H1 (cell line): ENCODE results near the gene GRAMD1B. TPM values are rescaled to one million over a fixed set of nuclear protein-coding genes. Genes with fewer than 3 reads are reported as not detected.

Experiments used
- CTCF ChIA-PET: fragments of 300-600 bp; sonication (Branson Sonifier 250); formaldehyde crosslinking; loops from one replicate; lab custom pipeline; 2021; ENCODE audit not compliant: partially characterized antibody; lab: Charles Lee
- POLR2A ChIA-PET: fragments of 300-600 bp; sonication (Branson Sonifier 250); formaldehyde crosslinking; loops from one replicate; lab custom pipeline; 2021; ENCODE audit warnings: inconsistent platforms; ENCODE audit not compliant: partially characterized antibody; lab: Charles Lee
- DNase-seq, 2 experiments: peaks; one replicate each; pipeline versions ENCODE4 v3.0.0 to v3.0.0-alpha.2; 2010 to 2022; ENCODE audit warnings: low spot score in 2 of 2, low read depth in 1 of 2, mixed read lengths in 1 of 2
- FAIRE-seq: peaks from 2 replicates; lab custom pipeline; 2011; peaks lifted over from hg19 to GRCh38; lab: Jason Lieb, UNC
- H2AFZ ChIP-seq: 2 replicates; pipeline ENCODE4 v1.8.1; 2012; ENCODE audit warnings: low read length, inconsistent platforms
- H2AK5ac ChIP-seq: 2 replicates; pipeline ENCODE4 v1.6.1; 2013; ENCODE audit warnings: low read depth, low read length
- H2BK120ac ChIP-seq: replicated peaks from 2 replicates; pipeline ENCODE3; 2013; ENCODE audit warnings: low read depth, low read length, inconsistent platforms
- H2BK12ac ChIP-seq: 2 replicates; pipeline ENCODE4 v1.6.1; 2013; ENCODE audit warnings: low read depth, low read length
- H2BK15ac ChIP-seq: 2 replicates; pipeline ENCODE4 v1.6.1; 2013; ENCODE audit warnings: low read length
- H2BK20ac ChIP-seq: 2 replicates; pipeline ENCODE4 v1.6.1; 2013; ENCODE audit warnings: low read length
- H2BK5ac ChIP-seq: 2 replicates; pipeline ENCODE4 v1.6.1; 2013; ENCODE audit warnings: low read depth, low read length
- H3K14ac ChIP-seq: 2 replicates; pipeline ENCODE4 v1.6.1; 2013; ENCODE audit warnings: inconsistent platforms; ENCODE audit not compliant: insufficient read length
- H3K18ac ChIP-seq: 2 replicates; pipeline ENCODE4 v1.6.1; 2013; ENCODE audit warnings: low read length; ENCODE audit errors: extremely low read depth
- H3K23ac ChIP-seq: 2 replicates; pipeline ENCODE4 v1.6.1; 2013; ENCODE audit warnings: inconsistent platforms; ENCODE audit not compliant: insufficient read length
- H3K23me2 ChIP-seq: 2 replicates; pipeline ENCODE4 v1.6.1; 2013; ENCODE audit warnings: low read depth, low read length
- H3K27ac ChIP-seq: 2 replicates; pipeline ENCODE4 v1.6.1; 2011; ENCODE audit warnings: low read depth, low read length, inconsistent platforms
- H3K27me3 ChIP-seq, 4 experiments: replicated peaks in 1 of 4; 1 replicate in 1 of 4; 2 replicates in 3 of 4; pipeline versions ENCODE4 v1.6.1 to v1.8.1; 2011 to 2013; ENCODE audit warnings: low read length in 3 of 4, mild to moderate bottlenecking in 3 of 4, inconsistent platforms in 2 of 4, mixed read lengths in 2 of 4, moderate library complexity in 1 of 4; ENCODE audit not compliant: control insufficient read depth in 3 of 4, insufficient read depth in 3 of 4; ENCODE audit errors: extremely low read depth in 1 of 4
- H3K36me3 ChIP-seq, 4 experiments: 2 replicates each; pipeline versions ENCODE4 v1.6.1 to v1.8.1; 2011 to 2013; ENCODE audit warnings: mild to moderate bottlenecking in 4 of 4, low read length in 3 of 4, moderate library complexity in 2 of 4, control low read depth in 1 of 4, inconsistent platforms in 1 of 4; ENCODE audit not compliant: insufficient read depth in 4 of 4, control insufficient read depth in 2 of 4
- H3K4ac ChIP-seq: replicated peaks from 2 replicates; pipeline ENCODE3; 2013; ENCODE audit warnings: low read length, low read depth, mixed read lengths, inconsistent platforms; ENCODE audit not compliant: insufficient read length
- H3K4me1 ChIP-seq, 4 experiments: replicated peaks in 1 of 4; 1 replicate in 1 of 4; 2 replicates in 3 of 4; pipeline versions ENCODE4 v1.6.1 to v1.8.1; 2011 to 2013; ENCODE audit warnings: low read length in 3 of 4, inconsistent platforms in 2 of 4, mixed read lengths in 1 of 4; ENCODE audit not compliant: insufficient read depth in 4 of 4, control insufficient read depth in 3 of 4
- H3K4me2 ChIP-seq, 2 experiments: 2 replicates each; pipeline versions ENCODE4 v1.6.1 to v1.8.1; 2011 to 2013; ENCODE audit warnings: low read depth in 2 of 2, low read length in 2 of 2, control low read depth in 1 of 2, inconsistent platforms in 1 of 2, mild to moderate bottlenecking in 1 of 2; ENCODE audit not compliant: insufficient read depth in 1 of 2
- H3K4me3 ChIP-seq, 4 experiments: fragments of 200-600, 300-600 bp in 1 of 4; sonication (generic), shearing (Covaris generic), sonication (Bioruptor Twin) in 1 of 4; 2 replicates each; pipeline versions ENCODE4 v1.5.1 to v1.8.1; 2011 to 2016; ENCODE audit warnings: low read length in 4 of 4, low read depth in 3 of 4, control low read depth in 2 of 4, inconsistent platforms in 2 of 4, mild to moderate bottlenecking in 2 of 4, mixed read lengths in 1 of 4, moderate library complexity in 1 of 4; ENCODE audit not compliant: insufficient read depth in 2 of 4; ENCODE audit errors: extremely low read depth in 1 of 4
- H3K56ac ChIP-seq: replicated peaks from 2 replicates; pipeline ENCODE3; 2013; ENCODE audit warnings: low read depth, mild to moderate bottlenecking, mixed read lengths, low read length, inconsistent platforms; ENCODE audit not compliant: insufficient read length
- H3K79me1 ChIP-seq: 2 replicates; pipeline ENCODE4 v1.6.1; 2013; ENCODE audit warnings: low read depth, low read length, control low read depth
- H3K79me2 ChIP-seq, 2 experiments: 2 replicates each; pipeline versions ENCODE4 v1.6.1 to v1.8.1; 2012 to 2013; ENCODE audit warnings: low read length in 2 of 2, mild to moderate bottlenecking in 2 of 2, inconsistent platforms in 1 of 2; ENCODE audit not compliant: insufficient read depth in 2 of 2, control insufficient read depth in 1 of 2
- H3K9ac ChIP-seq, 4 experiments: replicated peaks in 1 of 4; 1 replicate in 1 of 4; 2 replicates in 3 of 4; pipeline versions ENCODE4 v1.6.1 to v1.8.1; 2011 to 2013; ENCODE audit warnings: low read depth in 3 of 4, low read length in 3 of 4, control low read depth in 2 of 4, mild to moderate bottlenecking in 2 of 4, moderate library complexity in 2 of 4, inconsistent platforms in 1 of 4; ENCODE audit errors: extremely low read depth in 1 of 4
- H3K9me3 ChIP-seq, 2 experiments: 2 replicates each; pipeline versions ENCODE4 v1.6.1 to v1.8.1; 2012 to 2013; ENCODE audit warnings: mild to moderate bottlenecking in 2 of 2, moderate library complexity in 2 of 2, control low read depth in 1 of 2, inconsistent platforms in 1 of 2, low read depth in 1 of 2, low read length in 1 of 2, mixed read lengths in 1 of 2; ENCODE audit not compliant: insufficient read depth in 2 of 2
- H4K20me1 ChIP-seq, 2 experiments: replicated peaks in 1 of 2; 2 replicates each; pipeline versions ENCODE3 to v1.8.1; 2011 to 2013; ENCODE audit warnings: inconsistent platforms in 2 of 2, low read length in 2 of 2, mild to moderate bottlenecking in 1 of 2; ENCODE audit not compliant: insufficient read depth in 2 of 2, control insufficient read depth in 1 of 2
- H4K5ac ChIP-seq: 2 replicates; pipeline ENCODE4 v1.6.1; 2013; ENCODE audit warnings: low read length, low read depth, mixed read lengths, inconsistent platforms; ENCODE audit not compliant: insufficient read length
- H4K8ac ChIP-seq: 2 replicates; pipeline ENCODE4 v1.8.0; 2013; ENCODE audit warnings: mild to moderate bottlenecking, moderate library complexity, low read length, inconsistent platforms; ENCODE audit not compliant: insufficient read depth; ENCODE audit errors: extremely low read depth
- H4K91ac ChIP-seq: replicated peaks from 2 replicates; pipeline ENCODE3; 2013; ENCODE audit warnings: low read length, mixed read lengths, inconsistent platforms; ENCODE audit not compliant: insufficient read length
- BRCA1 ChIP-seq: IDR thresholded peaks from 2 replicates; pipeline ENCODE4 v1.6.1; 2012; ENCODE audit warnings: low read depth, low read length, improper control_type of control experiment
- CREB1 ChIP-seq: IDR thresholded peaks from 2 replicates; pipeline ENCODE4 v1.6.1; 2012; ENCODE audit warnings: inconsistent platforms
- EP300 ChIP-seq, 2 experiments: IDR thresholded peaks; 1 replicate in 1 of 2; 2 replicates in 1 of 2; pipeline ENCODE4 v1.6.1; 2011 to 2012; ENCODE audit warnings: low read depth in 2 of 2, low read length in 2 of 2, mild to moderate bottlenecking in 2 of 2, borderline replicate concordance in 1 of 2, inconsistent platforms in 1 of 2, moderate library complexity in 1 of 2
- HDAC2 ChIP-seq, 2 experiments: fragments of 300-600 bp in 1 of 2; sonication (generic) in 1 of 2; IDR thresholded peaks; 2 replicates each; pipeline ENCODE4 v1.6.1; 2011 to 2012; ENCODE audit warnings: low read depth in 2 of 2, low read length in 2 of 2, mild to moderate bottlenecking in 2 of 2, moderate library complexity in 2 of 2, borderline replicate concordance in 1 of 2, inconsistent platforms in 1 of 2
- HDAC6 ChIP-seq: IDR thresholded peaks from one replicate; pipeline ENCODE4 v1.7.1; 2012; ENCODE audit warnings: low read depth, mild to moderate bottlenecking, inconsistent platforms, low read length, moderate library complexity
- JUND ChIP-seq: IDR thresholded peaks from 2 replicates; pipeline ENCODE4 v1.6.1; 2011; ENCODE audit warnings: mild to moderate bottlenecking, improper control_type of control experiment, low read length
- KDM5A ChIP-seq: fragments of 200-600 bp; IDR thresholded peaks from 2 replicates; pipeline ENCODE4 v1.7.1; 2012; ENCODE audit warnings: mild to moderate bottlenecking, low read length, inconsistent platforms, mixed read lengths
- RNF2 ChIP-seq: fragments of 200-900, 300-1000 bp; sonication (generic); IDR thresholded peaks from 2 replicates; pipeline ENCODE4 v1.7.1; 2016; ENCODE audit warnings: borderline replicate concordance, low read depth, mild to moderate bottlenecking, antibody characterized with exemption, low read length; ENCODE audit not compliant: poor library complexity, severe bottlenecking; ENCODE audit errors: missing control alignments
- SIN3A ChIP-seq, 2 experiments: IDR thresholded peaks in 1 of 2; conservative IDR thresholded peaks in 1 of 2; 2 replicates each; pipeline ENCODE4 v1.6.1; 2011 to 2012; ENCODE audit warnings: low read length in 2 of 2, improper control_type of control experiment in 1 of 2, low read depth in 1 of 2, mild to moderate bottlenecking in 1 of 2
- SIX5 ChIP-seq: IDR thresholded peaks from 2 replicates; pipeline ENCODE4 v1.6.1; 2011; ENCODE audit warnings: mild to moderate bottlenecking, low read depth, low read length
- SP4 ChIP-seq: IDR thresholded peaks from 2 replicates; pipeline ENCODE4 v1.6.1; 2012; ENCODE audit warnings: low read length, inconsistent platforms
- SRF ChIP-seq: IDR thresholded peaks from 2 replicates; pipeline ENCODE4 v1.6.1; 2011; ENCODE audit warnings: mild to moderate bottlenecking, low read depth, low read length, moderate library complexity
- YY1 ChIP-seq: IDR thresholded peaks from 2 replicates; pipeline ENCODE4 v1.6.1; 2011; ENCODE audit warnings: low read depth, mild to moderate bottlenecking, low read length
- ZNF274 ChIP-seq: IDR thresholded peaks from 2 replicates; pipeline ENCODE4 v1.7.0; 2012; ENCODE audit warnings: low read length, borderline replicate concordance; ENCODE audit errors: extremely low read depth
- WGBS, 2 experiments: shearing (Covaris generic) in 1 of 2; methylation state at CpG; one replicate each; pipeline versions ENCODE4 v1.1.6 to v1.1.7; 2013 to 2015; ENCODE audit warnings: low lambda C conversion rate in 2 of 2, mixed read lengths in 2 of 2, inconsistent platforms in 1 of 2, low coverage in 1 of 2, missing lambda C conversion rate in 1 of 2; ENCODE audit not compliant: insufficient replicate concordance in 2 of 2, insufficient coverage in 1 of 2, insufficient read length in 1 of 2; ENCODE audit errors: extremely low coverage in 1 of 2, missing lambda C conversion rate in 1 of 2; 5-methylcytosine and 5-hydroxymethylcytosine counted together
- polyA plus RNA-seq, 7 experiments: library from polyadenylated mRNA; depleted of rRNA in 3 of 7; stranded (reverse) in 5 of 7; unstranded in 2 of 7; fragments of >200 nt in 5 of 7; fragments of 200-250 nt in 2 of 7; gene quantifications; 1 replicate in 5 of 7; 2 replicates in 1 of 7; 4 replicates in 1 of 7; pipeline versions ENCODE4 v1.2.1 to v1.2.3, GENCODE V29; 2011 to 2013; ENCODE audit warnings: missing spikeins in 2 of 7, mixed read lengths in 2 of 7
- total RNA-seq: library from RNA; stranded (reverse); fragmentation: NEBNext Ultra II Directional; extraction: Animal tissue kit (Norgen Biotek cat#: 25700); gene quantifications from 2 replicates; pipeline ENCODE4 v1.2.1, GENCODE V29; 2021

The GRAMD1B gene
- total and polyA plus RNA-seq, 2 of the 8 experiments (the other 6 are each of a cell fraction or from before 2014, with no cell fraction given): 10.1 to 21.2 TPM

DNA sequence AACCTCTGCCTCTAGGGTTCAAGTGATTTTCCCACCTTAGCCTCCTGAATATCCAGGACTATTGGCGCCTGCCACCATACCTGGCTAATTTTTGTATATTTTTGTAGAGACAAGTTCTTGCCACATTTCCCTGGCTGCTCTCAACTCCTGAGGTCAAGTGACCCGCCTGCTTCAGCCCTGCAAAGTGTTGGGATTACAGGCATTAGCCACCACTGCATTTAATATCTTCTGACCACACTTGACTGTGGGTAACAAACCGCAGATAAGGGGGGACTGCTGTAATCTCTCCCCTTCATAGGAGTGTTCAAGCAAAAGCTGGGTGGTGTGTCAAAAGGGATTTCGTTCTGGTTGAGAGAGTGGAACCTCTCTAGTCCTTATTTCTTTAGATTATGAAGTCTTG lies 53.4 kb downstream of the GRAMD1B start:
- ChIA-PET POLR2A (interaction anchor here (1.2 kb wide), 1 partner anchor 11 kb away, joined by 3 read pairs; no protein-coding TSS in a partner anchor), CTCF (interaction anchor here (0.6 to 1.9 kb wide), 6 partner anchors 8 to 1294 kb away, joined by 3 to 7 read pairs (median 4); no protein-coding TSS in a partner anchor)
- Histone ChIP-seq H4K91ac (no peak overlapping the region), H2BK120ac (no peak overlapping the region), H2BK20ac (no peak overlapping the region), H3K9ac (no peak overlapping the region), H2BK12ac (no peak overlapping the region), H2AK5ac (no peak overlapping the region), H4K8ac (no peak overlapping the region), H3K4me3 (no peak overlapping the region), H3K14ac (no peak overlapping the region), H3K56ac (no peak overlapping the region), H3K23ac (no peak overlapping the region), H3K36me3 (no peaks in the 10 kb centered on the region), H3K23me2 (no peaks in the 10 kb centered on the region), H3K9me3 (no peaks in the 10 kb centered on the region), H3K27ac (no peak overlapping the region), H4K5ac (no peak overlapping the region), H3K4me1 (peaks cover 2 to 11% (median 4%) of the 10 kb centered on the region in 4 experiments; a peak in 6 of 7 replicates), H2AFZ (no peak overlapping the region), H2BK5ac (no peak overlapping the region), H3K18ac (no peak overlapping the region), H3K79me1 (no peaks in the 10 kb centered on the region), H3K79me2 (peaks cover 0 to 3% of the 10 kb centered on the region in 2 experiments; a peak in 1 of 4 replicates), H3K4me2 (no peak overlapping the region), H3K4ac (no peak overlapping the region), H2BK15ac (no peak overlapping the region), H4K20me1 (no peaks in the 10 kb centered on the region), H3K27me3 (no peaks in the 10 kb centered on the region)
- FAIRE-seq: no peak
- WGBS, 2 experiments: 82% methylated on average over 4 of the region's 4 CpGs; no CpG with 5 or more reads in 1 of the 2 experiments
- DNase-seq: no peak
- no peak for TF ChIP-seq SP4
- TF ChIP-seq BRCA1: no peak
- no peak for TF ChIP-seq SRF
- no peak for TF ChIP-seq HDAC2 (IDR thresholded peaks at IDR 0.05; ENCODE audit: borderline replicate concordance in 1 of 2, low read depth in 2 of 2, low read length in 2 of 2)
- no peak for TF ChIP-seq KDM5A
- TF ChIP-seq CREB1: no peak
- TF ChIP-seq SIN3A (conservative IDR thresholded peaks at IDR 0.05 in 1 of 2, IDR thresholded peaks at IDR 0.05 in 1 of 2; ENCODE audit: low read depth in 1 of 2, low read length in 2 of 2): no peak
- no peak for TF ChIP-seq ZNF274
- no peak for TF ChIP-seq SIX5
- no peak for TF ChIP-seq EP300 (IDR thresholded peaks at IDR 0.05; ENCODE audit: borderline replicate concordance in 1 of 2, low read depth in 2 of 2, low read length in 2 of 2)
- no peak for TF ChIP-seq JUND
- no peak for TF ChIP-seq RNF2
- no peak for TF ChIP-seq YY1
- TF ChIP-seq HDAC6: no peak
